Stomach smooth muscle (tissue), 2 donors: ENCODE measurements around the gene AQP1.
A peak's percentile ranks its signal among the peaks of the same experiment; 100 is the strongest.

Experiments
- H3K27ac ChIP-seq: one replicate; pipeline ENCODE4 v1.7.0; 2013; ENCODE audit warnings: mild to moderate bottlenecking, low read length, inconsistent platforms
- H3K27me3 ChIP-seq, 2 donors: one replicate each; pipeline ENCODE4 v1.7.0; 2013; ENCODE audit warnings: low read length in 2 of 2; ENCODE audit not compliant: insufficient read depth in 2 of 2, control insufficient read depth in 1 of 2
- H3K36me3 ChIP-seq, 2 donors: one replicate each; pipeline ENCODE4 v1.7.0; 2013; ENCODE audit warnings: low read length in 2 of 2; ENCODE audit not compliant: control insufficient read depth in 2 of 2, insufficient read depth in 2 of 2
- H3K4me1 ChIP-seq: one replicate; pipeline ENCODE4 v1.7.0; 2013; ENCODE audit warnings: low read length; ENCODE audit not compliant: control insufficient read depth, insufficient read depth
- H3K4me3 ChIP-seq, 2 donors: one replicate each; pipeline ENCODE4 v1.7.0; 2013; ENCODE audit warnings: low read length in 2 of 2
- H3K9ac ChIP-seq, 2 donors: one replicate each; pipeline ENCODE4 v1.7.0; 2013; ENCODE audit warnings: low read length in 2 of 2, mild to moderate bottlenecking in 1 of 2
- H3K9me3 ChIP-seq, 2 donors: one replicate each; pipeline ENCODE4 v1.7.0; 2013; ENCODE audit warnings: low read length in 2 of 2; ENCODE audit not compliant: control insufficient read depth in 2 of 2
- donor health status: healthy.
- donor health status: Pancreatic carcinoma.

Gene AQP1

DNA sequence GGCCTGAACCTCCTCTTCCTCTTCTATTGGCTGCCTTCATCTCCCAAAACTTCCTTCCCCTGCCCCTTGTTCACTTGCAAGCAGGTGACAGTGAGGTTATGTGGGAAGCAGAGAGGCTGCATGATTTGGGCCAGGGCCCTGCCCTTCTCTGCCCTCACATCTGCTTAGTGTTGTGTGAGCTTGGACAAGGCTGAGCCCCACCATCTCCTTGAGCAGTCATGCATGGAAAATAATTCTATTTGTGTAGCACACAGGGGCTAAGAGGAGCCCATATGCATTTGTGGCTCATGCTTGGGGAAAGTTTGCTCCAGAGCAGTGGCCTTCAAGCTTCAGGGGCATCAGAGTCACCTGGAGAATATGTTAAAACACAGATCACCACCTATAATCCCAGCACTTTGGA, 26.8 kb upstream of the AQP1 start:
- Histone ChIP-seq H3K27me3 (no peaks in the 10 kb centered on the region), H3K36me3 (peaks cover 0 to 19% of the 10 kb centered on the region in 2 donors), H3K9me3 (no peaks in the 10 kb centered on the region), H3K4me3 (no peak overlapping the region), H3K9ac (no peak overlapping the region), H3K4me1 (peaks cover 40% of the 10 kb centered on the region), H3K27ac (no peak overlapping the region)

DNA sequence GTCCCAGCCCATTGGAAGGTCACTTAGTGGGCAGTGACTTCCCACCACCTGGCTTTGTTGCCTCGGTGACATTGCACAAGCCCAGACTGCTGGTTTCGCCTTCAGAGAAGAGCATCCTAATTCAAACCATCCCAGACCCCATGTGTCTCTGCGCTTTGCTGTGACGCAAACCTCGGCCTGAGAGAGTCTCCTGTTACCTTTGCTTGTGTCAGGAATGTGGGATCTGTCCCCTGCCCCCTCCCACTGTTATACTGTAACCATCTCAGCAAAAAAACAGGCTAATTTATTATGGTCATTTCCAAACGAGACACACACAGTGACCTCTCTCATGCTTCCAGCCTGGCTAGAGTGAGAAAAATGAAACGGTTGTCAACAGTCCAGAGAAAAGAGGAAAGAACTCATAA, 25.0 kb upstream of the AQP1 start:
- peaks cover 29% of the 10 kb centered on the region for H3K4me1 ChIP-seq
- no peak overlapping the region for H3K9ac ChIP-seq
- H3K27me3 ChIP-seq: no peaks in the 10 kb centered on the region
- H3K4me3 ChIP-seq: no peak overlapping the region
- no peak overlapping the region for H3K27ac ChIP-seq
- no peaks in the 10 kb centered on the region for H3K9me3 ChIP-seq
- H3K36me3 ChIP-seq: peaks cover under 1 to 19% of the 10 kb centered on the region in 2 donors

DNA sequence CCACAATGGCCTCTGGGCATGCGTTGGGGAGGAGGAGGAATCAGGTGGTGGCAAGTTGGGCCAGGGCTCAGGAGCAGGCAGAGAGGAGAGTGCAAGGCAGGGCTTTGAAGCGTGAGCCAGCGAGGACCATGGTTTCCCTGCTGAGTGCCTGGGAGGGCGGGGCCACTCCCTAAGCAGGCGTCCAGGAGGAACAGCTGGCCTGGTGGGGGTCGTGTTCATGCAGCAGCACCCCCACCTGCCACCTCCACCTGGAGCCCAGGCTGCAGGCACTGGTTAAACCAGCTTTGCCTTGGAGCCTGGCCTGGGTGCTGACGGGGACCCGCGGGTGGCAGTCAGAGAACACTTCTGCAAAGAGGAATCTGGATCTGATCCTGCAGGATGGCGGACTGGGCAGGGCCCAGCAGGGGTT, 24.2 kb upstream of the AQP1 start:
- Histone ChIP-seq H3K27me3 (no peaks in the 10 kb centered on the region), H3K27ac (no peak overlapping the region), H3K4me3 (no peak overlapping the region), H3K9me3 (no peaks in the 10 kb centered on the region), H3K9ac (no peak overlapping the region), H3K4me1 (peaks cover 34% of the 10 kb centered on the region), H3K36me3 (peaks cover 7 to 24% of the 10 kb centered on the region in 2 donors)

DNA sequence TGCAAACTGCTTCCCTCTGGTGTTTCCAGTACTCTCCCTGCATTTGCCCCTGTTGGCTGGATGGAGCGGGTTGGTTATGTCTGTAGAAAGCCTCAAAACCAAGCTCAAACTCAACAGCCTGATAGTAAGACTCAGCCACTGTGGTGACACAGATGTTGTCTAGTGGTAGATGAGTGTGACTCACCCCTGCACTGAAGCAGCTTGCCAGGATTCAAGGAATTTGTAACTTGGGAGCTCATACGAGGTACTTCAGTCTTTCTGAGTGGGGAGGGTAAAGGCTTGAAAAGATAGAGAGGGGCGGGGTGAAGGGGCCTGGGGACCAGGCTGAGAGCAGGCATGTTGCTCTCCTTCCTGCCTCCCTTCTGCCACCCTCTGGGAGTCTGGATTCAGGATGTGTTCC, 22.9 kb upstream of the AQP1 start:
- Histone ChIP-seq H3K4me3 (no peak overlapping the region), H3K36me3 (peaks cover 7 to 19% of the 10 kb centered on the region in 2 donors), H3K27me3 (no peaks in the 10 kb centered on the region), H3K9ac (no peak overlapping the region), H3K4me1 (peaks cover 41% of the 10 kb centered on the region), H3K9me3 (no peaks in the 10 kb centered on the region), H3K27ac (peak overlapping the region; percentile 18)

DNA sequence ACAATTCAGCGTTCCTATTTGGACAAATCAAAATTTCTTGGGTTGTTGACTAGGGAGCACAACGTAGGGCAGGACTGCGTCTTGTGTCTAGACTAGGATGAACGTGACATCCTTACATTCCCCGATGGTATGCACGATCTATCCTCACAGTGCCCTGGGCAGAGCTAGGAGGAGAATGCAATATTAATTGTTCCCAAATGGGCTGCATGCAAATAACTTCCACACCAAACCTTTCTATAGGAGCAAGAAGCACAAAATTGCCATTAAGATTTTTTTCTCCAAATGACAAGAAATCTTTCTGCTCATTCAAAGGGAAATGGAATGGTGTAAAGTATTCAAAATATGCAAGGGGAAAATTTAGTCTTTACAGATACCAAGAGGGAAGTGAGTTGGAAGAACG, 21.4 kb upstream of the AQP1 start:
- Histone ChIP-seq H3K4me1 (peaks cover 49% of the 10 kb centered on the region), H3K27ac (no peak overlapping the region), H3K36me3 (peaks cover 7 to 8% of the 10 kb centered on the region in 2 donors), H3K9me3 (no peaks in the 10 kb centered on the region), H3K9ac (no peak overlapping the region), H3K4me3 (no peak overlapping the region), H3K27me3 (no peaks in the 10 kb centered on the region)

DNA sequence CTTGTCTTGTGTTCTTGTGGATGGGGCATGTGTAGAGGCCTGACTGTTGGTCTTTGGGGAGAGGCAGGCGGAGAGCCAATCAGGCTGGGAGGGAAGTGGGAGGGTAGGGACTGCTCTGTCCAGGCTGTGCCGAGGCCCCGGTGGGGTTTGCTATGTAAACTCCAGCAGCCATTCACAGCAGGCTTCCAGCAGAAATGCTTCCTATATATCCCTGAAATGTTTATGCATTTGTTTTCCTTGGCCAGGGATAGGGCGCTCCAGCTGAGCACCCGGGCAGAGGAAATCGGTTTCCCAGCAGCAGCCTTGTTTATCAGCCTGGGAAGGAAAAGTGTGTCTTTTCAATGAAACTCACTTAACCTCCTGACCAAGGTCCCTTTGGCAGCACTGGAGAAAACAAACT, 18.3 kb upstream of the AQP1 start:
- no peaks in the 10 kb centered on the region for H3K9me3 ChIP-seq
- peaks cover 39% of the 10 kb centered on the region for H3K4me1 ChIP-seq
- H3K36me3 ChIP-seq: peaks cover 4 to 7% of the 10 kb centered on the region in 2 donors
- no peak overlapping the region for H3K9ac ChIP-seq
- no peaks in the 10 kb centered on the region for H3K27me3 ChIP-seq
- H3K27ac ChIP-seq: peak overlapping the region; percentile 31
- no peak overlapping the region for H3K4me3 ChIP-seq

DNA sequence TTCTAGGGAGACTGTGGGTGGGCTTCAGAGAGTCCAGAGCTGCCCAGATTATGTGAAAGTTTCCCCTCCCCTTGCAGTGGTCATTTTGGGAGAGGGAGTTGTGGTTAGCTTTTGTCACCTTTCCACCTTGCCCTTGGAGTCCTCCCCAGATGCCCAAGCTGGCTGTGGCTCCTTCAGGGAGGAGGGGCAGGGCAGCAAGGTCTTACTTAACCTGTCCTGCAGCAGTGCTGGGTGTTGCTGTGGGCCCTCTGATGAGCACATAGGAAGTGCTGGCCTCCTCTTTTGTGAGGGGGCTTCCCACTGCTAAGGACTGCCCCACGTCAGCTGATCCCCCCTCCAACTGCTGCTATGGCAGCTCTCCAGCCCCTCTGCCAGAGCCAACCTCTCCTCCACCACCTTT, 17.6 kb upstream of the AQP1 start:
- peaks cover 33% of the 10 kb centered on the region for H3K4me1 ChIP-seq
- no peak overlapping the region for H3K9ac ChIP-seq
- peaks cover 4 to 7% of the 10 kb centered on the region in 2 donors for H3K36me3 ChIP-seq
- H3K27me3 ChIP-seq: no peaks in the 10 kb centered on the region
- no peaks in the 10 kb centered on the region for H3K9me3 ChIP-seq
- H3K27ac ChIP-seq: peak overlapping the region; percentile 18
- H3K4me3 ChIP-seq: no peak overlapping the region

DNA sequence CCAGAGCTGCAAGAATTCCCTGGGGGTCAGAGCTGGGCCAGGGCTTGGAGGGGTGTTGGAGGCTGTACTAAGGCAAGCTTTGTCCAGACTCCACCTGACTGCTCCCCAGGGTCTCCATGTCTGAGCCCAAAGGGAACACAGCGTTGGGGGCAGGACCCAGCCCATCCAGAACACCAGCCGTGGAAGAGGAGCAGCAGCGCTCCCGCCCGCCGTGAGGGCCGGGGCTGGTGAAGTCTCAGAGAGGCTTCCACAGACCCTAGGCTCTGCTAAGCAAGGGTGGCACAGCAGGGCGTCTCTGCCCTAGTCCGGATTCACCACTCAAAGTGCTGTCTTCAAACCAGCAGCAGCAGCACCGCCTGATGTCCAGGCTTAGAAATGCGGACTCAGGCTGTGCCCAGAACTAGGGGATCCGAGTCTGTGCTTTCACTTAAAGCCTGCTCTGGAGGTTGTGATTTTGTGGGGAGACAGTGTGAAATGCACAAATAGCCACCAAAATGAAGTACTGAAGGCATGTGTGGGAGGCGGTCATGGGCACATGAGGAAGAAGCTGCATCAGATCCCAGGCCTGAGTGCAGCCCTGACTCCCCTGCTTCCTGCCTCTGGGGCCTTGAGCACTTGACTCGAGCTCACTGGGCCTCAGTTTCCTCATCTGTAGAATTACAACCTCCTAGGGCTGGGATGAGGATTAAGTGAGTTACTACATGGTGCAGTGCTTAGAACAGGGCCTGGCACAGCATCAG, 16.6 kb upstream of the AQP1 start:
- Histone ChIP-seq H3K9ac (no peak overlapping the region), H3K4me1 (peaks cover 41% of the 10 kb centered on the region), H3K27me3 (no peaks in the 10 kb centered on the region), H3K4me3 (no peak overlapping the region), H3K27ac (no peak overlapping the region), H3K9me3 (no peaks in the 10 kb centered on the region), H3K36me3 (peaks cover 4 to 7% of the 10 kb centered on the region in 2 donors)

DNA sequence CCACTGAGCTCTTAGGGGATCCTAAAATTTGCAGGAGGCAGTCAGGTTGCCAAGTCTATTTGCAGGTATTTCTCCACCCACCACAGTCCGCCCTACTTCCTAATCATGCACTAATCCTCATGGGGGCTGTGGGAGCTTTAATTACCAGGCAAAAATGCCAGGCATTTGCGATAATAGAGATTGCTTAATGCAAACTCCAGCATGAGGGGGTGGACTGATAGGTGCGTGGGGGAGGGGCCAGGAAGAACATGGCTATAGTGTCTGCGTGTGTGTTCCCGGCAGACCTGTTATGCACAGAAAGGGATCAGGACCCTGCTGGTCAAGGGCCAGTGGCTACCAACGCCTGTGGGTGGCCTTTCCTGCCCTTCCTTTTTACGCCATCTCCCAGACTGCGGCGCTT, 15.6 kb upstream of the AQP1 start:
- Histone ChIP-seq H3K27me3 (no peaks in the 10 kb centered on the region), H3K4me1 (peaks cover 51% of the 10 kb centered on the region)

DNA sequence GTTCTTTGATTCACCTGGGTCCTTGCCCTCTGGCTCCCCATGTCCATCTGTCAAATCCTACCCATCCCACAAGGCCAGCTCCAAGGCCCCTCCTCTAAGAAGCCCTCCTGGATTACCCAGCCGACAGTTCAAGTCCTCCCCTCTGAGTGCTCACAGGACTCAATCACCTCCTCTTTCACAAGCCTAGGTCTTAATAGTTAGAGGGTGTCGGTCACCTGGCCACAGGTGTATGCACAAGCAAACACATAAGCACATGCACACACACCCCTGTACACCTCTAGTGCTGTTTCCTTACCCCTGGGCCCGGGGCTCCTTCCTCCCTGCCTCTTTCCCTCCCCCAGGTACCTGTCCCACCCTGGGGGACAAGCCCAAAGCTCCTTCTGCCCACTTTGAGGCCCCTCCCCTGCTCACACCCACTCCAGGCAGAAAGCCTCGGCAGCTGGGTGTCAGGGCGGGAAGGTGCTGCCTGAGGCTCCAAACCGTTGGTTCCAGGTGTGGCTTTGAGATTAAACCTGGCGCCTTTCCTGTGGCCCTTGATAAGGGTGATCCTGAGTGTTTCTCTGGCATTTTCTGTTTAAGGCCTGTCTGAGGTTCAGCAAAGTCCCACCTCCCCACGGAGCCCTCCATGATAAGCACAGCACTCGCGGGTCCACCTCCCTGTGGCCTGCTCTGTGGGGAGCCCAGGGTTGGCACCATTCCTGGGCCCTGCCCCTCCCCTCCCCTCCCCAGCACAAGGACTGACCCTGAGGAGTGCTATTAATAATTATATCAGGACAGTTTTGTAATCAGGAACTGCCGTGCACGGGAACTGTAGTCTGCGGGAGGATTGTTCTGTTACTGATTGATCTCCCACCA, 14.6 kb upstream of the AQP1 start:
- Histone ChIP-seq H3K9me3 (no peaks in the 10 kb centered on the region), H3K36me3 (peaks cover 3% of the 10 kb centered on the region in 2 donors), H3K27me3 (no peaks in the 10 kb centered on the region), H3K27ac (no peak overlapping the region), H3K4me3 (no peak overlapping the region), H3K9ac (no peak overlapping the region), H3K4me1 (peaks cover 52% of the 10 kb centered on the region)

More for the DNA sequence above, 15.6 kb upstream of the AQP1 start:
- H3K9me3 ChIP-seq: no peaks in the 10 kb centered on the region
- no peak overlapping the region for H3K4me3 ChIP-seq
- H3K9ac ChIP-seq: no peak overlapping the region
- peaks cover 4 to 7% of the 10 kb centered on the region in 2 donors for H3K36me3 ChIP-seq
- no peak overlapping the region for H3K27ac ChIP-seq

DNA sequence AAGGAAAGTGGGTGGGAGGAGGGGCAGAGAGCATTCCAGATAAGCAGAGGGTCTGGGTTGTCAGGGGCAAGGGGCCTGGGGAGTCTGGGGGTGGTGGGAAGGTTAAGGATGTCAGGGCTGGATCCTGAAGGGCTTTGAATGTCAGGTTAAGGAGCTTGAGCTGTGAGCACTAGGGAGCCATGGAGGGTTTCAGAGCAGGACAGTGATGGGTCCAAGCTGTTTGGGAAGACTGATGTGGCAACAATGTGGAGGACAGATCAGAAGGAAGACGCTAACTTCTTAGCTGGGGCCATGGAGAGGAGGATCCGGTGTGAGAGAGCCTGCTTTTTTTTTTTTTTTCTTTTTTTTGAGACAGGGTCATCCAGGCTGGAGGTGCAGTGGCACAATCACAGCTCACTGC, 13.9 kb upstream of the AQP1 start:
- no peak overlapping the region for H3K4me3 ChIP-seq
- H3K27ac ChIP-seq: no peak overlapping the region
- no peak overlapping the region for H3K9ac ChIP-seq
- H3K27me3 ChIP-seq: no peaks in the 10 kb centered on the region
- H3K36me3 ChIP-seq: no peaks in the 10 kb centered on the region
- peaks cover 49% of the 10 kb centered on the region for H3K4me1 ChIP-seq
- no peaks in the 10 kb centered on the region for H3K9me3 ChIP-seq
